ENCODE results near the gene SLC8A2.

The SLC8A2 gene

GRCh38 chr19:47381121-47381520 is 90.6 kb downstream of the SLC8A2 start:
- DNase-seq (ENCODE audit: low read depth in 2 of 2): no peak

DNA sequence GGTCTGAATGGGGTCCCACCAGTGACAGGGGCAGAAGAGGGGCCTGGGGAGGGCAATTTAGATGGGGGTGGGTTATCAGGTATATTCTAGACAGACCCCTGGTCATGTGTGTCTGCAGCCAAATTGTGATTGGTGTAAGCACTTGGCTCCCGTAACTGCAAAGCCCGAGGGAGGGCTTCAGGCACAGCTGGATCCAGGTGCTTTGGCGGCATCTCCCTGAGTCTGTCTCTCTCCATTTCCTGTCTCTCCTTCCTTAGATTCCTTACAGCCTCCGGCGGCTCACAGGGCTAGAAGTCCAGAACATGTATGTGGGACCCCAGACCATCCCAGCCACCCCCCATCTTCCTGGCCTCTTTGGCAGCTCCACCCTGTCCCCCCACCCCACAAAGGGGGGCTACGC is 91.1 kb downstream of the SLC8A2 start:
- no peak for DNase-seq (ENCODE audit: low read depth in 2 of 2)

- no peak for DNase-seq (ENCODE audit: low read depth in 2 of 2)
Observed at GRCh38 chr19:47379381-47379938, 92.2 kb downstream of the SLC8A2 start.

GRCh38 chr19:47378246-47378645 is 93.4 kb downstream of the SLC8A2 start:
- no peak for DNase-seq (ENCODE audit: low read depth in 2 of 2)

Measured in stimulated activated CD8-positive, alpha-beta memory T cell treated with anti-CD3 and anti-CD28 coated beads, Interleukin-7, amount 100 ng/mL, for 4 hours (primary cell).